ENCODE results near the gene GAS2L1.

DNA sequence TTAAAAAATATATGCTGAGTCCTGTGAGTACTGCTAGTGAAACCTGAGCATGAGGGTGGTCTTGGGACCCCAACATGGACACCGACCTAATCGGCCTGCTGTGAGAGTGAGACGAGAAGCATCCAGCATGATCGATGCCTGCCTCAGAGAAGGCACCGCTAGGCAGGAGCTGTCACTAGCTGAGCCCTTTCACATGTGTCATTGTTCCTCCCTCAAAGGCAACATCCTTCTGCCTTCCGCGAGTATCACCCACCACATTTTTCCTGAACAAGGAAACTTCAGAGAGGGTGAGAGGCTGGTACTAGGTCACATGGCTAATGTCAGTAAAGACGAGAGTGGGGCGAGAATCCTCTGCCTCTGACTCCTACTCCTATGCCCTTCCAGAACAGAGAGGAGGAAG lies 46.3 kb downstream of the GAS2L1 start:
- TF ChIP-seq, protein P1, sequence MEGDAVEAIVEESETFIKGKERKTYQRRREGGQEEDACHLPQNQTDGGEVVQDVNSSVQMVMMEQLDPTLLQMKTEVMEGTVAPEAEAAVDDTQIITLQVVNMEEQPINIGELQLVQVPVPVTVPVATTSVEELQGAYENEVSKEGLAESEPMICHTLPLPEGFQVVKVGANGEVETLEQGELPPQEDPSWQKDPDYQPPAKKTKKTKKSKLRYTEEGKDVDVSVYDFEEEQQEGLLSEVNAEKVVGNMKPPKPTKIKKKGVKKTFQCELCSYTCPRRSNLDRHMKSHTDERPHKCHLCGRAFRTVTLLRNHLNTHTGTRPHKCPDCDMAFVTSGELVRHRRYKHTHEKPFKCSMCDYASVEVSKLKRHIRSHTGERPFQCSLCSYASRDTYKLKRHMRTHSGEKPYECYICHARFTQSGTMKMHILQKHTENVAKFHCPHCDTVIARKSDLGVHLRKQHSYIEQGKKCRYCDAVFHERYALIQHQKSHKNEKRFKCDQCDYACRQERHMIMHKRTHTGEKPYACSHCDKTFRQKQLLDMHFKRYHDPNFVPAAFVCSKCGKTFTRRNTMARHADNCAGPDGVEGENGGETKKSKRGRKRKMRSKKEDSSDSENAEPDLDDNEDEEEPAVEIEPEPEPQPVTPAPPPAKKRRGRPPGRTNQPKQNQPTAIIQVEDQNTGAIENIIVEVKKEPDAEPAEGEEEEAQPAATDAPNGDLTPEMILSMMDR (IDR thresholded peaks at IDR 0.05) = no peak
- TF ChIP-seq EP300 (IDR thresholded peaks at IDR 0.05) (no peak), POLR2A (IDR thresholded peaks at IDR 0.05) (no peak), POLR2AphosphoS5 (IDR thresholded peaks at IDR 0.05) (no peak)

Measured in stomach (tissue), 4 donors.